Colon (tissue), 2 donors: ENCODE measurements around the gene SMIM21.

ENCODE experiments used
- FAIRE-seq: peaks from 2 replicates; lab custom pipeline; 2012; peaks lifted over from hg19 to GRCh38; lab: Jason Lieb, UNC
- donor health status: control.
- donor health status: control.

The SMIM21 gene

DNA sequence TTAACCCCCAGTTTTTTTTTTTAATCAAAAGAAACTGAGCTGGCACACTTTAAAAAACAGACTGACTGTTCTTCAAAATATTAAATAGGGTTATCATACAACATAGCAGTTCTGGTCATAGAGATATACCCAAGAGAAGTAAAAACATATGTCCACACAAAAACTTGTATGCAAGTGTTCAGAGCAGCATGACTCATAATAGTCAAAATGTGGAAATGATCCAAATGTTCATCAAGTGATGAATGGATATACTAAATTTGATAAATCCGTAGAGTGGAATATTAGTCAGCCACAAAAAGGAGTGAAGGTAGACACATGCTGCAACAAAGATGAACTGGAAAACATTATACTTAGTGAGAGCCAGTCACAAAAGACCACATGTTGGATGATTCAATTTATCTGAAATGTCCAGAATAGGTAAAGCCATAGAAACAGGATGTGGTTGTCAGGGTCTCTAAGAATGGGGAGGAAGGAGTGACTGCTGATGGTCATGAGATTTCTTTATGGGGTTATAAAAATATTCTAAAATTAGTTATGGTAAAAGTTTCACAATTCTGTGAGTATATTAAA lies 5.1 kb downstream of the SMIM21 start:
- FAIRE-seq = no peak

DNA sequence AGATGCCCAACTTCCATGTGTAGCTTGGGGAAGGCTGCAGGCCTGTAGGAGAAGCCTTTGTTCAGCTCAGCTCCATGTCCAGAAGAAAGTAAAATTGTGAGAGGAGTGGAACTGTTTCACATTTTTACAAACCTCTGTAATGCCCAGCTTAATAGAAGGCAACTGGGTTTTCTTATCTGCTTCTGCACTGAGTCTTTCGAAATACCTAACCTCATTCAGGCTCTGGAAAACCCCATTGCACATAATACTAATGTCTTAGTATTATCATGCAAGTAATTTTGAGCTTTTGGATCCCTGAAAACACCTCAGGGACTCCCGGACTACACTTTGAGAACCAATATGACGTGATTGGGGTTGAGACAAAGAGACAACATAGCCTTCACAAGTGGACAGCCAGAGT lies 5.8 kb downstream of the SMIM21 start:
- FAIRE-seq = no peak

DNA sequence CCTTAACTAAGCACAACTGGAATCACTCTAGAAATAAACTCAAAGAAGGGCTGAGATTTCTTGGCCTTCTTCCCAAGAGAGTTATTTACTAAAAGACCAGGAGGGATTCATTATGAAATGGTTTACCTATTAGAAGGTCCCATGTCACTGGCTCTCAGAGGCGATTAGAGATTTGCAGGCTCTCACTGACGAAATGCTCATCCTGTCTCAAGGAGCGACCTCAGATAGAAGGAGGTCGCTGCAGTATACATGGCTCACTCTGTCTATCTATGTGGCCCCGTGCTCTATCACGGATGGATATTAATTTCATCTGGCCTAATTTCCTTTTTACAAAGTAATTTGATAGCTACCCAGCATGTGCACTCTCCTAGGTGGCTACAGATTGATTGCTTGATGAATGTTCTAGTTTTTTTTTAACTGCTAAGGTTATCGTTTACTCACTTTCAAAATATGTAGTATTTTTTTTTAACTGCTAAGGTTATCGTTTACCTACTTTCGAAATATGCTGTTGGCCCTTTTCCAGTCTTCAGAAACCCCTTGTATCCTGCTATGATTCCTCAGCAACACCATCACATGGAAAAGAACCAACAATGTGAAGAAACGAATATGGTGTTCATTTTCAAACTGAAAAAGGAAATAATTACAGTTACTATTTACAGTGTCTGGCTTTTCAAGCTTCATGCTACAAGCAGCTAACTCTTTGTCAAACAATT lies 9.1 kb downstream of the SMIM21 start:
- FAIRE-seq = no peak

DNA sequence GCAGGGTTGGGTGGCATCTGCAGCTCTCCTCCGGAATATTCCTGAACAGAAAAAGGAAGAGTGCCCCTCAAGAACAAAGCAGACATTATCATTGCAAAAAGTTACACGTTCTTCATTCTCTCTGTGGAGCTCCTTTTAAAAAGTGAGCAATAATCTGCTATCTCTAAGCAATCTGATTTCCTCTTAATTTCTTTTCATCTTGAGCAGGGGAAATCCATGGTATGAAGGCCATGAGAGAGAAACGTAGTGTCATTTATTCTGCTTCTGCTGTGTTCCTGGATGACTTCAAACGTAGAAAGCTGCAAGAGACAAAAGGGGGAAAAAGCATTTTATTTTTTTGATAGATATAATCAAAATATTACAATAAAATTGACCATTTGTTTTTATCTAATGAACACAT lies 16.9 kb downstream of the SMIM21 start:
- FAIRE-seq = no peak

DNA sequence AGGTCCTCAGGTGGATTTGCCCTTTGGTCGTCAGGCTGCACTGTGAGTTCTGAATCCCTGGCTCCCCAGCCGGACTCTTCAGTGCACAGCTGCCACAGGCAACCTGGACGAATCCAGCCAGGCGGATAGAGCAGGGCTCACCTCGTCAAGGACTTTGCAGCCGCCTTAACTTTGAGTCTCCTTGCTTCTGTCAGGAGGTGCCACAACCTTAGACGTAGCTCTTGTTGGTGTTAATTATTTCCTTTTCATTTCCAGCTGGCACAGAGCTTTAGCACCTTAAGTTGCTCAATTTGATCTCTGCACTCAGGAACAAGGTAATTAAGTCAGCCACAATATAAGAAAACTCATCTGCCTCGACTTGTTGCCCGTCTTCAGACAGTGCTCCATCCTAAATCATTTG lies 17.7 kb downstream of the SMIM21 start:
- FAIRE-seq = no peak

DNA sequence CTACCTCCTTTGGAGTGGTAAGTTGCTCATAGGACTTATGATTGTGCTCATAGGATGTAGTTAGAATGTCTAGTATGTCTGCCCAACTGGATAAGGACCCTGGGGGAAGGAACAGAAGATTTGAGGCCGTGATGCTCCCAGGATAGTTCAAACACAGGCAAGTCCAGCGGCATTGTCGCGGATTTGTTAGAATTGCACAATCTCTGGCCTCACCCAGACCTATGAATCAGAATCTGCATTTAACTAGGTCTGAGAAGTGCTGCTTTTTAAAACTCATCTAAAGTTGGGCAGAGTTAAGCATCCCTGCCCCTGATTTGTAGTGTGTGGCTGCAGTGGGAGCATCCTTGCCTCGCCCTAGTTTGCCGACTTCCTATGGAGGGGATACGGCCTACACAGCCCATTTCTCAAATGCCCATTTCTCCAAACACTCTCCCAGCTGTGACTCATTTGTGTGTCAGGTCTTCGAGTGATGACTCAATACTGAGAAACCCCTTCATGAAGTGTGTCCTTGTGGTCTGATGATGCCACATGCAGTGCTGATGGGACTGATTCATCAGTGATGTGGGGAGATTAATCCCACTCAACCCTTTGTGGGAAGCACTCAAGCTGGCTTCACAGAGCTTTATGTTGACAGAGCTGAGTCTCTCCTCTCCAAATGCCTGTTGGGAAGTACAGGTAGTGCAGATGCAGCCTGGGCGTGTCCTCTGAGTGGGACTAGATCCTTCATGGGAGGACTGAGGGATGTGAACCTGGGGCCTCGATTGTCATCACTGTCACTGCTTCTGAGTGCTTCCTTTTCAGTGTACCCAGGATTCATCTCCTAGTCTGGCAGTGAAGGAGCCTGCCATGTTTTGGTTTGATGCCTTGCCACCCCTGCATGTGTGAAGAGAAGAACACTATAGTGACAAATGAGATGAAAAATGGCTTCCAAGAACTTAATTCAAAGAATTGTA lies 18.7 kb downstream of the SMIM21 start:
- FAIRE-seq = no peak

DNA sequence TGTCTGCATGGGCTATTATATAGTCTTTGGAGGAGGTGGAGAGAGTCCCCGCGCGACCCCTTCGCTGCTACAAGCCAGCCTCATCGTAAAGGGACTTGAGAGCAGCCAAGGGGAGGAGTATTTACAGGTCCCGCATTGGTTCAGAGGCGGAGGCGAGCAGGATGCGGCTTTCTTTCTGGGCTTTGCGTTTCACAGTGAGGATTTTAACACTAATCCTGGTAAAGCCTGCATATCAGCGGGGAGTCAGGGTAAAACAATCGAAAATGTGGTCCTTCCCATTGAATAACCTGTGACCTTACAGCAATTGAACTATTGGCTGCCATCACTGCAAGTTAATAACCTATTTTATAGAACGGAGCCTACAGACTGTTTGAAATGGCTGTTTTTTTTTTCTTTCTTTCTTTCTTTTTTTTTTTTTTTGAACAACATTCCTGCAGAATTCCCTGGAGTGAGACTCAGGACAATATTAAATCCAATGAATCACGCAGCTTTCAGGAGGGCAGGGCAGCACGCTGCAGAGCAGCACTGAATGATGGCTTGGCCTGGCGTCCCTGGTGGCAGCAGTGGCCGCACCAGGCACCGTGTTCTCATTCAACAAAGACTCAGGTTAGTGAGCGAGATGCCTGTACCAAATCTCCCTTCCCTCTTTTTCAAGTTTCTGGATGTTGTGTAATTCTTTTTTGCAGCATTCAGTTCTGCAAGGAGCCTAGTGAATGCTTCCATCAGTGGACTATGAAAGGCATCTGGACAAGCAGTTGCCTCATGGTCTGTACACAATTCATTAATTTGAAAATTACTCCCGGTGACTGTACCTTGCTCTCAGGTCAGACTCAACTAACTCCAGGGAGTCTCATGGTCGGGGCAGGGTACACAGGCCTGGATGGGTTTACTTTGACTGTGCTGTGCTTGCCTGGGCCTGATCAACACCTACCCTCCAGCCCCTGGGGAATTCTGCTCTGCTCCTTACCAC lies 19.8 kb downstream of the SMIM21 start:
- no peak for FAIRE-seq

DNA sequence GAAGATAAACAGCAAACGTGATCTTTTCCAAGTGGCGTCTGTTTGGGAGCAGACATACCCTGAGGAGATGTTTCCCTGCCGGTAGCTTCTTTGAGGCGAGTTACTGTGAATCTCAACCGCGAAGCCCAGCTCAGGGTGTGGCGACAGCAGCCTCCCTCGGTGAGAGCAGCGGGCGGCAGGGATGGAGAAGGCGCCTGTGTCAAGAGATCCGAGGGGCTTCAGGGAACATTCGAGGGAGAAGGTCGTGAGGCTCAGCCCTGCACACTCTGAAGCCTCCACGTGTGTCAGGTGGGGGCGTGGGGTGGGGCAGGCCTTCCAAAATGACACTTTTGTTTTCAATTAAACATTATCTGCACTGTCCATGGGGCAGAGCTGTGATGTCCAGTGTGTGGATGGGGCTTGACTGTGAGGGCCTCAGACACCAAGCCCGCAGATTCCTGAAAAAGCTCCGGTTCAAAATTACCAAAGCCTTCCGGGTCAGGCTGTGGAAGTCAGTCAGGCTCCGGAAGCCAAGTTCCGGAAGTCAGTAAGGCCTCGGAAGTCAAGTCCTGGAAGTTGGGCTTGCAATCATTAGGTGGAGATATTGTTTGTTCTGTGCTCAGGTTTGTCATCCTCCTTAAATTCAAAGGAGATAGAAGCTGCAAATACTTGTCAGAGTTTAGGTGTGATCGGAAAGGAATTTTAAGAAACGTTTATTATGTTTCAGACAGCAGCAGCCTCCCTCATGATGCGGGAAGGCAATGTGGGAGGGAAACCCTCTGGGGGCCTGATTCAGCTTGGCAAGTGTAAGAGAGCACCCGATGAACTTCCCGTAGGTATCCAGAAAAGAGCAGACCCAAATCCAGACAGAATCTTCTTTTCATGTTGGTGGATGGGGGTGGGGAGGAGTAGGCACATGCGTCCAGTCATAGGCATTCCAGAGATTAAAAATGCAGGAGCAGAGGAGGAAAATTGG lies 20.7 kb downstream of the SMIM21 start:
- FAIRE-seq = no peak

DNA sequence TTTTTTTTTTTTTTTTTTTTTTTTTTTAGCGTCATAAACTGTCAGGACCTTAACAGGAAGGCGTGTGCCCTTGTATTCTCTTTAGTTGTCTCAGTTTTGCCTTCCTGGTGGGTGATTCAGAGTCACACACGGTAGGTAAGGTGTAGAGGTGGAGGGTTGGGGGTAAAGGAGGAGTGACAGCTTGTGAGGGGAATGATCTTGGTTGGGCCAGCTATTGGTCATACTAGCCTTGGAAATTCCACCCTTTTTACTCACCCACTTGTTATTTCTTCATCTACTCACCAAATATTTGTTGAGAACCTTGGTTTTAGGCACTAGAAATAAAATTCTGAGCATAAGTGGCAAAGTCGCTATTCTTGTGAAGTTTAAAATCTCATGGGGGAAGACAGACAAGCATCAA lies 22.2 kb downstream of the SMIM21 start:
- FAIRE-seq = no peak

DNA sequence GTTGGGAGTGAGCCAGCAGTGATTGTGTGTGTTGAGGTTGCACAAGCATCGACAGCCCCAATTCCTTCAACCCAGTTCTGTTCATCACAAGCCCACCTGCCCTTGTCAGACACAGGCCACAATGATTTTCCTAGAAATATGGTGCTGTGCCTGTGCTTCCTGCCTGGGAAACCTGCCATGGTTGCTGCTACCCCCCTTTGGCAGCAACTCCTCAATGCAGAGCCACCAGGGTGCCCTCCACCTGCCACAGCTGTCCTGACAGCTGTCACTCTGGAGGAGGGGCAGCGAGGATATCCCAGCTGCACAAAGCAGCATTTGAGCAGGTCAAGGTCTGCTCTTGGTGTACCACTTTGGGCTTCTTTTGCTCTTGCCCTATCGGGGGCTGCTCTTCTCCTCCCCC lies 27.1 kb downstream of the SMIM21 start:
- no peak for FAIRE-seq

DNA sequence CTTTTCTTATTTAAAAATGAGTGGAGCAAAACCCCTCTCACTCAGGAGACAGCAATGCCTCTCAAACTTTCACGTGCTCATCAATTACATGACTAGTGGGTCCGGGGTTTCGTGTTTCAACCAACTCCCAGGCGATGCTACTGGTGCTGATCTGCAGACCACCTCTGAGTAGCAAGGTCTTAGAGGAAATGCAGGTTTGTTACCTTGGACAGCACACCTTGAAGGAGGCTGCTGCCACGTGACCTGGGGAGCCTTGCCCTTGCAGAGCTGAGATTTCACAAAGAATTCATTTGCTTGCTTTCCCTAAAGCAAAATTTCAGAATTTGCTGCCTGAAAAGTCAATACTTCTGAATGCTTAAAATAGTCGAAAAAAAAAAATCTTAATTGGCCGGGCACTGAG lies 32.4 kb downstream of the SMIM21 start:
- FAIRE-seq = no peak

DNA sequence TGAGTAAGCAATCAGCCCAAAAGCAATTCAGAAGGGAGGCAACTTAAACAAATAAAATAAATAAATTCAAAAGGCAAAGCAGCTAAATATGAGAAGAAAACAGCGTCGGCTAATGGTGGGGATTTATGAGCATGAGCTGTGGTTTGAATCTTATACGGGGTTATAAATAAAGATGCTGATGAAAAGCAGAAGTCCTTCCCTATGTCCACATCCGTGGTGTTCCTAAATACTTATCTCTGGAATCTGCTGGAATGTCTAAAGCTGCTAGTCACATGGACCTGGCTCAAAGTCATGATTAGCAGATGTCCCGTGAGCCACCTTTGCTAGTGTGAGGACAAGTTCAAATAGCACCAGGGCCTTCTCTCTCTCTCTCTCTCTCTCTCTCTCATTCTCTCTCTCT lies 33.8 kb downstream of the SMIM21 start:
- no peak for FAIRE-seq

DNA sequence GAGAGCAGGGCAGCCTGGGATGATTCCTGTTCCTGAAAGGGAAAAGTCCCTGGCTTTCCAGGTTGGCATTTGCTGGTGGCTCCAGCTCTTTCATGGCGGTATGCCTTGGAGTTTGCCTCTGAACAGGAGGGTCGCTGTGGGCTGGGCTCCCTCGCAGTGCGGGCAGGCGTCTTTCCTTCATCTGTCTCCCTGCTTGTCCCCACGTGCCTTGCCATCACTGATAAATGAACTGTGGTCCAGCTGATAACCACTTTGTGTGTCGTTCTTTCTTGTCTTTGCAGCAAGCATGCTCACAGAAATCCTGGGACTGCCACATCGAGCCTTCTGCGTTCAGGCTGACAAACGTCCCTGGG lies 35.3 kb downstream of the SMIM21 start:
- FAIRE-seq = no peak

DNA sequence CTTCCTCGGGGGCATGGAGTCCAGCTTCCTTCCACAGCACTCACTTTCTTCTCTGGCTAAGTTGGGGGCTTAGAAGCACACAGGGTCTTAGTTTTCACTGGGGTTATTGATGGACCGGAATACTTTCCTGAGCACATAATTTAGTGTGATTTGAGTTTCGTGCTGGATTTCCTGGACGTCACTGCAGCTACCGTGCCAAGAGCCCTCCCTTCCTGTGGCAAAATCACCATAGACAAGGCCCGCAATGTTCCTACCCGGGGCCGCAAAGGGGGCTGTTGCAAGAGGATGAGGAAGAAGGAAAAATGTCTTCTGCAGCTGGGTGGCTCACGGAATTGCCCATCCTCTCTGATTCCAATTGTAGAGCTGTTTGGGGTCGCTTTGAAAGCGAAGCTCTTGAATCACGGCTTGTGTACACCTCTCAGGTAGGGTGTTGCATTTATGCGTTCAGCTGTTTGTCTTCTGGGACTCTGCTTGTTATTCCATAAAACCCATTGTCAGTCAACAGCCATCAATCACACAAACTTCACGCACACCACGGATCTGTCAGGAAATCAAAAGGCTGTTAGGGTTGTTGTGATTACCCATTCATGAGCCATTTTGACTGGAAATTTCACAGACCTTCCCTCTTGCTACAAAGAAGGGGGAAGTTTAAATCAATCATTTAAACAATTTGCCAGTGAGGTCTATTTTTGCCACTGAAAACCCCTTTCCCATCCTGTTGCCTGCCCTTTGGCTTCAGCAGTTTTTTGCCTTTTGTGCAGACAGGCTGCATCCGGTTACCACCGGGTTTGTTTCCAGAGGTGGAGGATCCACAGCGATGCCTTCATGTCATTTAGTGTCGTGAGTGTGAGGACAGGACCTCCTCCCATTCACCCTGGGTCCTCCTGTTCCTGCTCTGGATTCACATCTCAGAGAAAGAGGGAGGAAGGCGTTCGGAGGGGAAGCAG lies 36.0 kb downstream of the SMIM21 start:
- no peak for FAIRE-seq

DNA sequence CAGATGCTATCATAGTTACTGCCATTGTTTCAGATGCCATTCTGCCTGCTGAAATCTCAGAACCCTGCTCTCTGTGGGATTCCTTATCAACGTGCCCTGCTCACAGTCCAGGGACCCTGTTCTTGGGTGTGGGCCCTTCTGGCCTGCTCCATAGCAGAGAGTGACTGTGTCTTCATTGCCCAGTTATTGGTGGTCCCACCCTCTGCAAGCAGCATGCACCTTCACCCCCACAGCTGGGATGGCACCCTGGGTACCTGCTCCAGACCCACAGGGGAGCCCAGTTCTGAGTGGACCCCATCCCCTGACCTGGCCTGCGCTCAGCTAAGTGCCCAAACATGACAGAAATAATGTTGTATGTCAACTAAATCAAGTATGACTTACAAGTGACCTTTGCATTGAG lies 36.6 kb downstream of the SMIM21 start:
- FAIRE-seq = no peak

DNA sequence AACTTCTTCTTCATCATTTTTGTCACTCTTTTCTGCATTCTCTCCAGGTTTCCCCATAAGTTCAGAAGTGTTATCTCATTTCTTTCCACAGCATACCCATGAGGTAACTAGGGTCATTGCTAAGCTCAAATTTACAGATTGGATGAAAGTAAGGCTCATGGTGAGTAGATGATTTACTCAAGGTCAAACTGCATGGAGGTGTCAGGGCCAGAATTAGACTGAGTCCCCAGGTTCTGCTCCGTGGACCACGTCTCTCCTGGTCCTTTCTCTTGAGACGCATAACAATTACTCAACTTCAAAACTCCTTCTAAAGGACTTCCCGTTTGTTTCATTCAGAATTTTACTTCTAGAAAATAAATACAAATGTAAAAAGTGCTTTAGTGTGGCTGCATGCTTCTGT lies 43.4 kb downstream of the SMIM21 start:
- FAIRE-seq = no peak

DNA sequence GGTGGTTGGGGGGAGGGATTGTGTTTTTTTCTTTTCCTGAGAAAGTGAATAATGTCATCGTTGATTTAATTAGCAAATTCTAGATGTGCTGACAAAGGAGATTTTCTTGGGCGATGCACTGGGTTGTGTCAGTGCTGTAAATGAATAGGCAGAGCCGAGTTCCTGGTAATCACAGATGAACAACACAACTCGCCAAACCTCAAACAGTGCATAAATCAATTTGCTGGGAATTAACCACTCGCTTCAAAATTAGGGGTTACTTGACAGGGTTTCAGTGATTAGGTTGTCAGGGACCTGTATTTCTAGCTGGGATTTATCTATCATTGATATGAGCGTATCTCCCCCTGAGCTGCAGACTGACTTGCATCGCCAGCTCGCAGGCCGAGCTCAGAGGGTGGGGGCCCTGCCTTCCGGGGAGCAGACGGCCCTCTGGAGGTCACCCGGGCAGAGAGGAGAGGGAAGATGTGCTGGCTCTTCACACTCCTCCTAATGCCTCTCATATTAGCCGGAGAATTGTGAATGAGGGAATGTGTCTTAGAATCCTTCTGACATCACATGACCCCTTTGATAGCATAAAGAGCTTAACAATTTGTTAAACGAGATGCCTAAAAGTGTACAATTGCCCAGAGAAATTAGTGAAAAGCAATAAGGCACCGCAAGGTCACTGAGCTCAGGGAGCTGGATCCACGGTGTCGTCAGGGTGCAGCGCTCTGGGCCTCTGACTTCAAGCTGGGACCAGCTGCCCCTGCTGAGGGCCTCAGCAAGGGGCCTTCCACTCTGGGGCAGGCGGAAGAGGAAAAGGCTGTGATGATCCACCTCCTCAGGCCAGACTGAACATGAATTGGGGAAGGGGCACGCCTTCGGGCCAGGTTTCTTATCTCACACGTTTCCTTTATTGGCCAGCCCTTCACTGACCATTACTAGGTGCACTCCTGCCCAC lies 48.9 kb downstream of the SMIM21 start:
- no peak for FAIRE-seq

DNA sequence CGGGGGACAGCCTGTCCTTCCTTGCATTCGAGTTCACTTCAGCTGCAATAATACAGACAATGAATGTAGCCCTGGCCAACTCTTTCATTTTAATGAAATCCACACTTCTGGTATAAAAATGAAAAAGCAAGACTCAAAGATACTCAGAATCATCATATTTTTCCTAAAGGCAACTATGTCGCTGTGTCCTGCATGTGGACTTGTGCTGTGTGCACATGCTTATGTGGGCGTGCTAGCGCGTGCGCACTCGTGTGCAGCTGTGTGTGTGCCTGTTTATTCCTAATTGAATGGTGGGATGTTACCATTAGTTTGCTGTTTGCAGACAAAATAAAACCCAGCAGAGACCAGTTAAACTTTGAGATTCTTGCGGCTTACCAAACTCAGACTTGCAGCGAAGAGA lies 49.6 kb downstream of the SMIM21 start:
- no peak for FAIRE-seq

DNA sequence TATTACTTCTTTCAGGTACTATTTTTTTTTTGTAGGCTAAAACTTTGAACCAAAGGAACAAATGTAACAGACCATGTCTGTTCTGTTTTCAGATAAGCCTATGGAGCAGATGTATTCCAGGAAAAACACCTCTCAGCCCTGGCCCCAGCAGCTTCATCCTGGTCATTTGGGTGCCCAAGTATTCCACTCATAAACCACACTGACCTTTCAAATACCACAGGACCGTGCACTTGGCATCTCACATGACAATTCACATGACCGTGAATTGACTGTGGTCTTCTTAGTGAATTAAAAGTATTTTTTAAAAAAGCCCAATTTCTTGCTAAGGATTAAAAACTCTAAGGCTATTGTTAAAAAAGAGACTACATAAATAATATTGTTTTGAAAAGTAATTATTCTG lies 50.2 kb downstream of the SMIM21 start:
- no peak for FAIRE-seq
